Measurements from ENCODE around the gene CCNJL.

Gene CCNJL

DNA sequence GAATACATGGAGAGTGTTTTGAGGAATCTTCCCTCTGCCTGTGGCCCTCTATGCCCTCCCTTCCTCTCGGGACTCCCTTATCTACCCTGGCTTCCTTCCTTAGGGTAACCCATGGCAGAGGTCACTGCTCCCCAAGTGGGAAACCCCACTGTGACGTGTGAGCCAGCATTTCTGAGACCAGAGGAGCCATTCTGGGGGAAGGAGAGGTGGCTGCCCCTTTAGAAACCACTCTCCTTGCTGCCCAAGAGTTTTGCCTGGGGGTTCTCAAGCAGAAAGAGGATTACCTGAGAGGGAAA, 23.1 kb downstream of the CCNJL start:
- no peak for DNase-seq

DNA sequence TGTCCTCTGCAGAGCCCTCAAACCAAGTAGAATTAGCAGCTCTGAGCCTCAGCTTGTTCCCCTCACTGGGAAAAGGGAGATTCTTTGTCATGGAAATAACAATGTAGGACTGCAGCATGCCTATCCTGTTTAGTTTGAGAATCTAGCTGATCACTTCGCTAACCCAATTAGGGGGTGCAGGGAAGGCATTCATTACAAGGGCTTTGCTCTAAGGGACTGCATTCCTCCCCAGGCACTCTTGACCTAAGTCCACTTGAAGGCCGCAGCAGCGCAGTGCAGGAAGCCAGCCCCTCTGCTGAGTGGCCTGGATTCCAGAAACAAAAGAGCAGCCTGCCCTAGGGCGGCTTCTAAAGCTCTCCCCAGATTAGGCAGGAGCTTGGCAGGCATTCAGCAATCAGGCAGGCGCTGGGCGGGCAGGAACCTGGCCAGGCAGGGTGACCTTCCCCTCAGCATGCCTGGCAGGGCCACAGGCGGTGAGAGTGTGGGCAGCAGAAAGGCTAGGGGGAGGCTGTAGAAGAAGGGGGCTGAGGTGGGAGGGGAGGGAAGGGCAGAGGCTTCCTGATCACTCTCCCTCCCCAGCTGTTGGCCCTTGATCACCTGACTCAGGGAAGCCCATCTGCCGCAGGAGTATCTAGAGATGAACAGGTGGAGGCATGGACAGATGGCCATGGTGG, 24.8 kb downstream of the CCNJL start:
- no peak for DNase-seq

DNA sequence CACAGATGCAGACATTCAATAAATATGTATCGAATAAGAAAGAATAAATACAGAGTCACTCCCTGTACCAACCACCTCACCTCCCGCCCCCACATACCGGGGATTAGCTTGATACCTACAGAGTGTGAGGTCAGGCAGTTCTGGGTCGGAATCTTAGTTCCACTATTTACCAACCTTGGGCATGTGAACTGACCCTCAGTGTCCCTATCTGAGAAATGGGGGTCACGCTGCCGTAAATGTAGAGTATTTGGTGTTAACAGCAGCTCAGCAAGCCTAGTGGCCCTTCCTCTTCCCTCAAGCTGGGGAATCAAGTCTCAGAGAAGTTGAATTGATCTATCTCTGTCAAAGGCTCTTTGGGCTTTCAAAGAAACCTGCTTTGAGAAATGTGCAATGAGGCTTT, 25.4 kb downstream of the CCNJL start:
- no peak for DNase-seq

DNA sequence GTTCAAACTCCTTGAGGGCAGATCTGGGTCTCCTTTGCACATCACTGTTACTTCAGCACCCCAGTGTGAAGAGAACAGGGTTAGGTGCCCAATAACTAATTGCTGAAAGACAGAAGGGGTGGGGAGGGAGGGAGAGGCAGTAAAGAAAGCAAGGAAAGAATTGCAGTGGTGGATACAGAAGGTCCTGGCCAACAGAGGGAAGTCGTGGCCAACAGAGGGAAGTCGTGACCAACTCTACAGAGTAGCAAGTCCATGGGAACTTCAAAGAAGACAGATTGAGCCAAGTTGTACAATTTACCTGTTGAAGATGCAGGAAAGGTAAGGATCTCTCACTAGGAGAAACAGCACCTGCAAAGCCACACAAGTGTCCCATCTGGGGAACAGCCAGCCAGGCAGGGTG, 27.0 kb downstream of the CCNJL start:
- DNase-seq, result no peak

DNA sequence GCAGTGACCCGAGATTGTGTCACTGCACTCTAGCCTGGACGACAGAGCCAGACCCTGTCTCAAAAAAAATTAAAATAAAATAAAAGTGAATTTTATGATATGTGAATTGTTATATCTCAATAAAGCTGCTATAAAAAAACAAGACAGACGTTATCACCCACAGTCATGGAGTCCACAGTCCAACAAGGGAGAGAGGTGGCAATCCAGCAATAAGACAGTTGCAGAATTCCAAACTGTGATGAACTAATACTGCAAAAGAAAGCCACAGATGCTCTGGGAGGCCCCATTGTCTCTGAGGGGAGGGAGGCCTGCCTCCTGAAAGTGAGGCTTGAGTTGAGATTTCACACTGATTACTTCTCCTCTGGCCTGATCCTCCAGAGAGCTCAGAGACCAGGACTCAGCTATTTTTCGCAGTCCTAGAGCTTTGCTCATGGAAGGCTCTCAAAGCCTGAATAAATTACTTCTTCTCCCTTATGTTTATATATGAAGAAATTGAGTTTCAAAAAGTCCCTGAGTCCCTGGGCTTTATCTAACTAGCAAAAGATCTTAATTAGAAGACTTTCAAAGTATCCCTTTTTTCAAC, 28.0 kb downstream of the CCNJL start:
- DNase-seq, result no peak

DNA sequence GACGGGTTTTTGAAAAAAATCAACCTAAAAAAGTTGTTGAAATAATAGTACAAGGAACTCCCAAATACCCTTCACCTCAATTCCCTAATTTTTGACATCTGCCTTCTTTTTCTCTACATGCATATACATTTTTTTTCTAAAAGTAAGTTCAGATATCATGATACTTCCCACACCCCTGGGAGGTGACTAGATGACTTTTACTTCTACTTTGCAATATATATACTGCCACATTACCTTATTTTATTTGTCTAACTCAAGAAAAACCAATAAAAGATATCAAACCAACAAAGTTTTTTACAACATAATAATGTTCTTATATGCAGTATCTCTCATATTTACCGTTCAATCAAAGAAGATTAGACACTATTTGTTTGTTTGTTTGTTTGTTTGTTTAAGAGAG, 31.1 kb downstream of the CCNJL start:
- DNase-seq, result no peak

DNA sequence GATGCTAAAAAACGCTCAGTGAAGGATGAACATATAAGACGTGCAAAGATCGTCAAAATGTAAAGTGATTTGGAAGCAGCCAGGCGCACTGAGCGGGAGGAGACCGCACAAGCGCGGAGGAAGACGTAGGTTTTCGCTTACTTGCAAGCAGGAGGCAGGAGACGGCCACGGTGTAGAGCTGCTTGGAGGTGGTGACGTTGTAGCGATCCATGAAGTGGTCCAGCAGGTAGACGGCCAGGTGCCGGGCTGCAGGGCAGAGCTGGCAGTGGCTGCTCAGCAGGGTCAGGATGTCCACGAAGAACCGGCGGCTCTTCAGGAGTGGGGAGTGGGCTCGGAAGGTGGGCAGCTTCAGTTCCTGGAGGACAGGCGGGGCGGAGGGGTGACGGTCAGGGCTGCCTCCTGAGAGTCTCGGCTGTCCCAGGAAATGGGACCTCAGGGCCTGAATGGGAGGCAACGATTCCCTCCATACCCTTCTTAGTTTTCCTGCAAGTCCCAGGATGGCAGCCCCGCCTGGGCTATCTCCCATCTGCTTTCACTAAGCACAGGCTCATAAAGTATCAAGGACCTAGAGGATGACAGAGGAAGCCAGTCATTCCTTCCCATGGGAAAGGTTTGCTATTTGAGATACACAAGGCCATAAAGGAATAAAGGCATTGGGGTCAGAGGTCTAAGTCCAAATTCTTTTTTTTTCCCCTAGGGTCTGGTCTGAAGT, 31.8 kb downstream of the CCNJL start:
- DNase-seq, result no peak

DNA sequence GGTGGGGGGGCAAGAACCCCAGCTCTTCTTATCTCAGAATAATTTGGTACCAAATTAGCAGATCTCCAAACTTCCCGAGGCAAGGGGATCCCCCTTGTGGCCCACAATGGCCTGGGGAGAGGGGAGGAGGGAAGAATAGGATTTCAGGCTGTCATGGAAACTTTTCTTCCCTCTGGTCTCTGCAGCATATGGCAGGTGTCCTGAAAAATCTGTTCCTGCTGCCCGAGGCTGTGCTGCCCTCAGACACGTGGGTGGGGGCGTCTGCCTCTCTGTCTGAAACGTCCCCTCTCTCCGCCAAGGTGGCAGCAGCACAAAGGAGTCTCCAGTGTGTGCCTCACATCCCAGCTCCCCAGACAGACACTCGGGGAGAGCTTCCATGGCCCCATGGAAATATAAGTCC, 34.0 kb downstream of the CCNJL start:
- DNase-seq, result no peak

DNA sequence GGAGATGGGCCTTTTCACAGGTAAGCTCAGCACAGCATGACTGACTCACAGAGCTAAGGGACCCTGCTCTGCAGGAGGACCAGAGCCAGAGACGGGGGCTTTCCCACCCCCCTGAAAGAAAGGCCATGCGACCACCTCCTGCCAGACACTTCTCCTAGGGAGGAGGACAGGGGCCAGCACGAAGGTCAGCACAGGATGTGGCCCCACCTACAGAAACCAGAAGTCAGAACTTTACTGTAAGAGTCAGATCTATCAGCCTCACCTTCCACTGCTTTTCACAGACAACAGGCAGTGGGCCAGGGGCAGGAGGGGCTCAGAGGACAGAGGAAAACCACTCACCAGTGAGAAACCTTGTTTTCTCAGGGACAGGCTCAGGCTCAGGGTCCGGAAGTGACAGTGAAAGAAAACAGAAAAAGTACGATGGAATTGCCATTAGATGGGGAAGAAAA, 37.9 kb downstream of the CCNJL start:
- DNase-seq, result no peak

DNA sequence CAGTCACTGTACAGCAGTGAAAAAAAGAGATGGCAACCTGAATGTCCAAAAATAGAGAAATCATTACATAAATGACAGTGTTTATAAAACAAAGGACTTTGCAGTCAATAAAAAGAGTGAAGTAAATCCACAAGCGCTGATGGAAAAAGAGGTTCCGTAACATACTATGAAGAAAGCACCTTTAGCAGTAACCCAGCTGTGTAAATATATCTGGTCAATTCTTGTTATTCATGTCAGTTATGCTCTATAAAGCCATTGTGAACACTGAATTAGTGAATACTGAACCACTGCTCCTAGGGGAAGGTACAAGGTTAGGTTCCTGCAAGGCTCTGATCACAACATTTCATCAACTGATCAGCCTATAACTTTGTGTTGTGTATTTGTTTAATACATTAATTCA, 39.5 kb downstream of the CCNJL start:
- DNase-seq, result no peak

DNA sequence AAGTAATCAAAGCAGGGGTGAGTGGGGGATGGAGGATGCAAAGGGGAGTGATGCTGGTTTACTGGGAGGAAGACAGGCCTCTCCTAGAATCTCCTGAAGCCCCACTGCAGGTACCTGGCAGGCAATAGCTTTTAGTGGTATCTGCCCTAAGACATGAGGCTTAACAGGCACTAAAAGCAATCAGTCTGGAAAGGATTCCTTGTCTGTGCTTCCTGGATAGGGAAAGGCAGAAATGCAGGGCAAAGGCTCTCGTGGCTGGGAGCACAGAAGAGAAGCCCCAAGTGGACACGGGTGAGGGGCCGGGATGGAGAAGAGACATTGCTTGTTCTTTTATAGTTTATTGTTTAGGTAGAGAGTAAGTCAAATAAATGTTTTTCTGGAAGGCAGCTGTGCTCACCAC, 40.1 kb downstream of the CCNJL start:
- no peak for DNase-seq

DNA sequence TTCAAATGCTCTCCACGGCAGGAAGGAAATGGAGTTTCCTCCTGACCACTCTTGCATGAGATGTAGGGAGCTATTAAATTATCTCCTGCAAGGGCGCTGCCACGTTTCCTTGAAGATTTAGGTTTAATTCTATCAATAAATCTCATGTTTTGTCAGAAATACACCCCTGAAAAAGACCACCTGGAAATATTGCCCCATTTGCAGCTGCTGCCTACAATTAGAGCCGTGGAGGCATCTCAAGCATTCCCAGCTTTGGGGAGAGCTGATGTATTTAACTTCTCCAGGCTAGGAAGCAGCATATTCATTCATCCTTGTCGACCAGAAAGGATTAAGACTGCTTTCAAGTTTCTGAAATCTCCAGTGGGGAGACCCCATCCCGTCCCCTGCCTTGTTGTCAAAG, 40.5 kb downstream of the CCNJL start:
- DNase-seq, result no peak

DNA sequence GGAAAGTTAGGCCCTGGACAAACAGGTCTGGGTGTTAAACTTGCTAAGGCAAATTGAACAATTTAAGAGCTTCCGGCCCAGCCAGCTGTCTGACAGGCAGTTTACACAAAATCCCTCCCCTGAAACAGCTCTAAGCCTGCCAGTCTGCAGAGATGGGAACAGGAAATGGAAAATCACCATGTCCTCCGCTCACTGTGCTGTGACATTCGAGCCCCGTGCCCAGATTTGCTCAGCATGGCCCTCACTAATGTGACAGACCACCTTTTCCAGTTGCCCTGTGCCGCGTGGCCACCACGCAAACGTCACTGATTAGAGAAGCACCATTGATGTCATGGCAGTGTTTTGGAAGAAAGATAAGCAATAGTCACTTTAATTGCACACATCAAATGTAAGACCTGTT, 41.0 kb downstream of the CCNJL start:
- DNase-seq, result peak; percentile 12

DNA sequence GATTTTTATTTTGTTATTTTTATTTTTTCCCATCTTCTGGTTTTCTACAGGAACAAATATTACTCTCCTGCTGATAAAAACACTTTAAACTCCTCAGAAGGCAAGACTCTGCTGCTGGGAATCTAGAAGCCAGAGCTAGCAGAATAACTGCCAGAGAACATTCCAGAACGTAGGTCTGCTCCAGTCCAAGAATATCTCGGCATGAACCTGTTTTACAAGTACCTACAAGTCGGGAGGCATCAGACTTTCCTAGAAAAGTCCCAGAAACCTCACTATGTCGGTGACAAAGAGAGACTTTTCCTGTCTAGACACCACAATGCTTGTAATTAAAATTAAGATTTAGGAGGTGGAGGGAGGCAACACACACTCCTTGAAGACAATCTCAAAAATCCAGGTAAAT, 41.7 kb downstream of the CCNJL start:
- DNase-seq, result no peak

DNA sequence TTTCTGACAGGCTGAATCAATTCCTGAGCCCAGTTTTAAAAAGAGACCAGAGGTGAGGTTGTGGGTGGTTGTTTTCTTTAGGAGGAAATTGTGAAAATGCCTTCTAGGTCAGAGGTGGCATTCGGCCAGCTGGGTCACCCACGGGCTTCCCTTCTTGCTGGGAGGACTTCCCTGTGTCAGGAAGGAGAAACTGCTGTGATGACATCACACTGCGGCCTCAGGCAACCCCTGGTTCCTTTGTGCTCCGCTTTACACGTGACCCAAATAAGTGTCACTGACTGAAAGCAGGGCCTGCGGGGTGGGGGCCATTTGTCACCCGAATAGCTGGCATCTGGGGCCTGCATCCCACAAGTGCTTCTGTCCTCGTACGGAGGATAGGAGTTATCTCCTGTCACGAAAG, 43.3 kb downstream of the CCNJL start:
- peak; percentile 10 for DNase-seq

DNA sequence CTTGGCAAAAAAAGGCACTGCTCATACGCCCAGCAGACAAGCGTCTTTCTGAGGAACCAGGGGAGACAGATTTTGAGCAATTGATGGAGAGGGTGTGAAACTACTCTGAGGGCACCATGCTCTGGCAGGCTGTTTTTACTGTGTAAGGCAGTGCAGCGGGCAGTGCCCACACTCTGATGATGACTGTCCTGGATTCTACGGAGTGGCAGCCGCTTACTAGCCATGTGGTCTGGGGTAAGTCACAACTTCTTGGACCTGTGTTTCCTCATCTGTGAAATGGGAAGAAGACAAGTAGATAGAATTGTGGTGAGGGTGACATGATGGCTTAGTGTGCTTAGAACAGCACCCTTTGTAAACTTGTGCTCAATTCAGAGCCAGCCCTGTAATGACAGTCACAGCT, 44.2 kb downstream of the CCNJL start:
- no peak for DNase-seq

DNA sequence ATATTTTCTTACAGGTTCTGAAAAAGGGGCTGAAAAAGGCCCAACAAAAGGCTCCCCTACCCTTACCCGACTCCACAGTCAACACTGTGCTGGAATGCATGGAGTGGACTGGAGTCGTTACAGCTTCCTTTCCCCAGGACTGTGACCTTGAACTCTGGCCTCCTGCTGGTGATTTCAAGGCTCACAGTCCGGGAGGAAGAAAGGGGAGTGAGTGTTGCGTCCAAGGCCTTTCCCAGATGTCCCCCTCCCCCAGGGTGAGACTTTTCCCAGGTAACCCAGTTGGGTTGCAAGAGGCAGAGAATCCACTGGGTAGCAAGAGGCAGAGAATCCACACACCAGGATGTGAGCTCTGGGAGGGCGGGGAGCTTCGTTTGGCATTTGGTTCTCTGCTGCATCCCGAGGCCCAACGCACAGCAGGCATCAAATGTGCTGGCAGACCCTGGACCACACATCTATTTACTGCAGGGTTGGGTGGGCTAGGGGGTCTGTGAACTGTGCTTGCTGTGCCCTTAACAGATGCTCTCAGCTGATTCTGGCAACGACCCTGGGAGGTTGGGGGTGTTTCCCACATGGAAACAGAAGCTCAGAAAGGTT, 45.5 kb downstream of the CCNJL start:
- DNase-seq, result no peak

DNA sequence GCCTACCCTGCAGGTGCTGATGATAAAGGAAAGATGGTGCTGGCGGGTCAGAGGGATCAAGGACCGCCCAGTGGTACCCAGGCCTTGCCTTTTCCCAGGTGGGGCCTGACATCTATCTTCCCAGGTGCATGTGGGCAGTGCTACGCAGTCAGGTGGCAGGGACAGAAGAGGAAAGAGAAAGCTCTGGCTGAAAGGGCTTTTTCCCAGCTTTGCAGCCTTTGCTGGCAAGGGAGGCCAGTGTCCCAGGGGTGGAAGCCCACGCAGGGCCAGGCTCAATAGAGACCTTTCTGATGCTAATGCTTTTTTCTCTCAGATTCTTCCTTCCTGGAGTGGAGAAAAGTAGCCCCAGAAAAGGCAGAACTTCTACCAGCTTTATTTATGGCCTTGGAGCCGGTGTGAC, 46.3 kb downstream of the CCNJL start:
- DNase-seq, result no peak

DNA sequence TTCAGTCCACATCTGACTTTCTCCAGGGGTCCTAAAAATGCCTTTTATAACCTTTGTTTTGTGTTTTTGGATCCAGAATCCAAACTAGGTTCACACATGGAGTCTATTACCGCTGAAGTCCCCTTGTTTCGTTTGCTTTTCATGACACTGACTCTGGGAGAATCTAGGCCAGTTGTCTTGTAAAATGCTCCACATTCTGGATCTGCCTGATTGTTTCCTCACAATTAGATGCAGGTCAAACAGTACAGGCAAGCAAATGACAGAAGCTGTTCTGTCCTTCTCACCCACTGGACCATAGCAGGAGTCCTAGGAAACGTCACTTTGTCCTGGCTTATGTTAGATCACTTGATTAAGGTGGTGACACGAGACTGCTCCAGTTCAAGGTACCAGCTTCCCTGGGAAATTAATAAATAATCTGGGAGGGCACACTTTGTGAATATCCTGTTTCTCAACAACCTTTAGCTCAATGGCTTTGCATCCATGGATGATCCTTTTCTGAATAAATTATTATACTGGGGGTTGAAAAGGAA, 49.0 kb downstream of the CCNJL start:
- no peak for DNase-seq

DNA sequence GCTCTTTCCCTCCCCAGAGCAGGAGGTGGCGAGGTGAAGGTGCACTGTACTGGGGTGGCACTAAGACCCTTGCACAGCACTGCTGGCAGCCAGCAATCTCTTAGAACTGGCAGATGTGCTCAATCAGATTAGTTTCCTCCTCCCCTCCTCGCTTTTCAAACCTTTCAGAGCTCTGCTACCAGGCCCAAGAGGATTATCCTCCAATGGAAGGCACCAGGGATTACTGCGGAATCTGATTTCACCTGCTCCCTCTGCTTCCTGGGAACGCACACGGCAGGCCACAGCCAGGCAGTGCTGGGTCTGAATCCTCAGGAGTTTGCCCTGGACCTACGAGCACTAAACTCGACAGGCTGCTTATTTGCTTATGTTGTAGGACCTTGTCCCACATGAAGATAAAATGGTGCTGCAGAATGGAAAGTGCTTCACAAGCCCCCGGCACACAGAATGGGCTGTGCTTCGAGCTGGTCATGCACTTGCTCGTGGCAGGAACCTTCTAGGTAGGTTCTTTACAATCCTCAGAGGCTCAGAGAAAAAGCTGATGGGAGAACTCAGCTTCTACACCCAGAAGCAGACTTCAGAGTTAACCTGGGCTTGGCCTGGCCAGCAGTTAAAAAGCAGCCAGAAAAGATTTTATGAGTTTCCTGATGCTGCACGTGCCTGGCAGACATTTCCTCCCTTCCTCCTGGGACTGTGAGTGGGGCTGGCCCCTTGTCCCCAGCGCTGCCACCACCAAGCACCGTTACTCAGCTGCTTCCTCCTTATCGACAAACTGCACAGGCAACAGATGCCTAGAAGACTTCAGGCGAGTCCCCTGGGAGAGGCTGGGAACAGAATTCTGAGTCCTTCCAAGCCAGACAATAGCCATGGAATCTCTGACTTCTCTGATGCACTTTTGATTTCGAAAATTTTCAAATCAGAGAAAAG, 50.0 kb downstream of the CCNJL start:
- DNase-seq, result no peak

DNA sequence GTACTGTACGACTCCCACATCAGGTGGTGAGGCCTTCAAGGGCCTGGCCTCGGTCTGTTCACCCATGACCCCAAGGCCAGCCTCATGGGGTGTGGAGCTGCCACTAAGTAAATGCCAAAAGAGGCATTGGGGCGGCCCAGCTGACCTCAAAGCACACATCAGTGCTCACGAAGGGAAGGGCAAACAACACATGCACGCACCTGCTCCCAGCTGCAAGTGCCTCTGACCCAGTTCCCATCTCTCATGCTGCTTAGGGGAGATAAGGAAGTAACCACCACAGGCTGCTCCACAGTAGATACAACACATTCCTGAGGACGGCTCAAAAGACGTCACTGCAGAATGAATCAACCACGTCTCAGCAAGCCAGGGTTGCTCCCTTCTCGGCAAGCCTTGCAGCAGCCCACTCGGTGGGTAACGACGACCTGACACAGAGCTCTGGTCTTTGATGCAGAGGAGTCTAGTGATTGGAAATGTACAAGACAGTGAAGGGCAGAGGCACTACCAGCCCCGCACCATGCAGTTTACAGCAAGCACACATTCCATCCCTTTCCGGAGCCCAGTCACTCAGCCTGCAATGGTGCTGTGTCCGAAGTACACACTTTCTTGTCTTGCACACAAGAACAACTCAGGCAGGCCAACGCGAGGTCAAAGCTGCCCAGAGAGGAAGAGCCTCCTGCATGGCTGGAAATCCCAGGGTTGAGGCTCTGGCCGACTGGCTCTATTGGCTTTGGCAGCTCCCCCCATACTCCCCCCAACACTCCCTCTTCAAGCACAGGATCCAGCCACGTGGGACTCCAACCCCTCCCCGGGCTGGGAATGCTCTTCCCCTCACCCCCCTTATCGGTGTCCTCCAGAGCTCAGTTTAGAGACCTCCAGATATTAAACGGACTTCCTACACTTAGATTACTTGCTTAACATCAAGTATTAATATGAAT, 51.2 kb downstream of the CCNJL start:
- peak; percentile 62 for DNase-seq

Data from fibroblast of upper back skin (primary cell).